Smooth muscle cell (in vitro differentiated cells): ENCODE data around the gene CST6. TPM values are rescaled to one million over a fixed set of nuclear protein-coding genes. Genes with fewer than 3 reads are reported as not detected.
"Not testable (repeated sequence)": the region's sequence is repeated elsewhere in the genome, so short reads cannot be mapped to it uniquely, and the experiment has no call there.

Source experiments
- DNase-seq: peaks from one replicate; lab custom pipeline; 2025; ENCODE audit not compliant: unreplicated experiment; lab: John Stamatoyannopoulos, UW
- H2AFZ ChIP-seq: fragments of 200-600 bp; sonication (generic); 2 replicates; pipeline ENCODE4 v1.6.0; 2016; ENCODE audit warnings: antibody characterized with exemption, low read depth, mild to moderate bottlenecking
- H3F3A ChIP-seq: fragments of 200-600 bp; sonication (generic); 2 replicates; pipeline ENCODE4 v1.6.0; 2017; ENCODE audit warnings: antibody characterized with exemption, low read depth
- H3K27ac ChIP-seq: fragments of 200-600 bp; sonication (generic); 2 replicates; pipeline ENCODE4 v1.5.1; 2016; ENCODE audit warnings: low read depth, mild to moderate bottlenecking
- H3K27me3 ChIP-seq: fragments of 200-600 bp; sonication (generic); 2 replicates; pipeline ENCODE4 v1.6.1; 2016; ENCODE audit warnings: low read depth, mild to moderate bottlenecking
- H3K36me3 ChIP-seq: fragments of 200-600 bp; sonication (generic); 2 replicates; pipeline ENCODE4 v1.5.1; 2016; ENCODE audit warnings: low read depth
- H3K4me1 ChIP-seq: fragments of 200-600 bp; sonication (generic); 2 replicates; pipeline ENCODE4 v1.5.1; 2016; ENCODE audit warnings: low read depth
- H3K4me2 ChIP-seq: fragments of 200-600 bp; sonication (generic); 2 replicates; pipeline ENCODE4 v1.6.0; 2016; ENCODE audit warnings: mild to moderate bottlenecking
- H3K4me3 ChIP-seq: fragments of 200-600 bp; sonication (generic); 2 replicates; pipeline ENCODE4 v1.5.1; 2016; ENCODE audit warnings: mild to moderate bottlenecking
- H3K79me2 ChIP-seq: fragments of 200-600 bp; sonication (generic); 2 replicates; pipeline ENCODE4 v1.6.0; 2016; ENCODE audit warnings: low read depth, mild to moderate bottlenecking
- H3K9ac ChIP-seq: fragments of 200-600 bp; sonication (generic); 2 replicates; pipeline ENCODE4 v1.6.0; 2016; ENCODE audit warnings: low read depth
- H3K9me3 ChIP-seq: fragments of 200-600 bp; sonication (generic); replicated peaks from 2 replicates; pipeline ENCODE4 v1.5.1; 2016; ENCODE audit warnings: low read depth
- H4K20me1 ChIP-seq: fragments of 200-600 bp; sonication (generic); 2 replicates; pipeline ENCODE4 v1.6.0; 2016; ENCODE audit warnings: low read depth
- CTCF ChIP-seq: fragments of 200-600 bp; sonication (generic); IDR thresholded peaks from 2 replicates; pipeline ENCODE4 v1.5.1; 2017; ENCODE audit warnings: borderline replicate concordance, mild to moderate bottlenecking, antibody characterized with exemption; ENCODE audit not compliant: insufficient read depth, poor library complexity, severe bottlenecking
- WGBS: methylation state at CpG from one replicate; pipeline ENCODE4 v1.1.7; 2016; ENCODE audit warnings: low lambda C conversion rate; 5-methylcytosine and 5-hydroxymethylcytosine counted together
- polyA plus RNA-seq: library from polyadenylated mRNA; unstranded; fragments of >200 nt; fragmentation: Nextera tagmentation; extraction: Ambion mirVana; gene quantifications from 2 replicates; pipeline ENCODE4 v1.2.1, GENCODE V29; 2016
- total RNA-seq: library from RNA; depleted of rRNA; stranded (reverse); fragments of >200 nt; gene quantifications from 2 replicates; pipeline ENCODE4 v1.2.3, GENCODE V29; 2014

The CST6 gene
- total and polyA plus RNA-seq, 2 experiments from 2014 or later: 37.6 to 97.0 TPM

GRCh38 chr11:66008095-66008467, 3.7 kb upstream of the CST6 start:
- Histone ChIP-seq H3K79me2 (peaks cover 6% of the 10 kb centered on the region), H3K4me3 (no peak overlapping the region), H3F3A (peaks cover 9% of the 10 kb centered on the region), H3K9ac (no peak overlapping the region), H2AFZ (no peak overlapping the region), H3K27ac (no peak overlapping the region), H3K9me3 (no peaks in the 10 kb centered on the region), H3K4me1 (peaks cover 17% of the 10 kb centered on the region), H4K20me1 (no peaks in the 10 kb centered on the region), H3K36me3 (no peaks in the 10 kb centered on the region), H3K27me3 (peaks cover 14% of the 10 kb centered on the region), H3K4me2 (no peak overlapping the region)
- DNase-seq: no peak
- WGBS: 92% methylated on average over 2 of the region's 2 CpGs
- TF ChIP-seq CTCF: no peak

GRCh38 chr11:66008468-66009101, 3.2 kb upstream of the CST6 start:
- no peak overlapping the region for H3K4me2 ChIP-seq
- no peak overlapping the region for H3K27ac ChIP-seq
- H4K20me1 ChIP-seq: no peaks in the 10 kb centered on the region
- no peak for TF ChIP-seq CTCF
- no peak overlapping the region for H2AFZ ChIP-seq
- H3K79me2 ChIP-seq: peaks cover 1% of the 10 kb centered on the region
- H3F3A ChIP-seq: peaks cover 9% of the 10 kb centered on the region
- H3K9ac ChIP-seq: no peak overlapping the region
- no peaks in the 10 kb centered on the region for H3K36me3 ChIP-seq
- H3K27me3 ChIP-seq: peaks cover 14% of the 10 kb centered on the region
- H3K9me3 ChIP-seq: no peaks in the 10 kb centered on the region
- WGBS: 66% methylated on average over 10 of the region's 10 CpGs
- DNase-seq: no peak
- no peak overlapping the region for H3K4me3 ChIP-seq
- H3K4me1 ChIP-seq: peaks cover 12% of the 10 kb centered on the region

- H3K4me1 ChIP-seq: peaks cover 12% of the 10 kb centered on the region
- H3K4me3 ChIP-seq, H3K9me3 ChIP-seq, H3K4me2 ChIP-seq, H3K9ac ChIP-seq, H4K20me1 ChIP-seq, H3K36me3 ChIP-seq, DNase-seq, H3K27ac ChIP-seq, H3F3A ChIP-seq, H2AFZ ChIP-seq, H3K79me2 ChIP-seq: not testable (repeated sequence)
- peaks cover 14% of the 10 kb centered on the region for H3K27me3 ChIP-seq
- 89% methylated on average over 4 of the region's 4 CpGs for WGBS
Measured at GRCh38 chr11:66010036-66010435, 1.8 kb upstream of the CST6 start.

GRCh38 chr11:66011239-66011784, 496 bp upstream of the CST6 start:
- Histone ChIP-seq H2AFZ (no peak overlapping the region), H3K27me3 (peaks cover 14% of the 10 kb centered on the region), H3K36me3 (no peaks in the 10 kb centered on the region), H3K27ac (peak overlapping the region; percentile 46), H3K9me3 (no peaks in the 10 kb centered on the region), H3K4me2 (peak overlapping the region; percentile 33), H3K4me3 (no peak overlapping the region), H3K79me2 (no peaks in the 10 kb centered on the region), H3K9ac (no peak overlapping the region), H4K20me1 (no peaks in the 10 kb centered on the region), H3K4me1 (peaks cover 12% of the 10 kb centered on the region), H3F3A (peaks cover 9% of the 10 kb centered on the region)
- no peak for DNase-seq
- TF ChIP-seq CTCF: no peak
- 41% methylated on average over 13 of the region's 14 CpGs for WGBS
